NCI-H2029 (cell line): Measurements from ENCODE around the gene BRD7.

Source experiments
- DNase-seq: peaks from one replicate; lab custom pipeline; 2025; lab: John Stamatoyannopoulos, UW

Gene BRD7

DNA sequence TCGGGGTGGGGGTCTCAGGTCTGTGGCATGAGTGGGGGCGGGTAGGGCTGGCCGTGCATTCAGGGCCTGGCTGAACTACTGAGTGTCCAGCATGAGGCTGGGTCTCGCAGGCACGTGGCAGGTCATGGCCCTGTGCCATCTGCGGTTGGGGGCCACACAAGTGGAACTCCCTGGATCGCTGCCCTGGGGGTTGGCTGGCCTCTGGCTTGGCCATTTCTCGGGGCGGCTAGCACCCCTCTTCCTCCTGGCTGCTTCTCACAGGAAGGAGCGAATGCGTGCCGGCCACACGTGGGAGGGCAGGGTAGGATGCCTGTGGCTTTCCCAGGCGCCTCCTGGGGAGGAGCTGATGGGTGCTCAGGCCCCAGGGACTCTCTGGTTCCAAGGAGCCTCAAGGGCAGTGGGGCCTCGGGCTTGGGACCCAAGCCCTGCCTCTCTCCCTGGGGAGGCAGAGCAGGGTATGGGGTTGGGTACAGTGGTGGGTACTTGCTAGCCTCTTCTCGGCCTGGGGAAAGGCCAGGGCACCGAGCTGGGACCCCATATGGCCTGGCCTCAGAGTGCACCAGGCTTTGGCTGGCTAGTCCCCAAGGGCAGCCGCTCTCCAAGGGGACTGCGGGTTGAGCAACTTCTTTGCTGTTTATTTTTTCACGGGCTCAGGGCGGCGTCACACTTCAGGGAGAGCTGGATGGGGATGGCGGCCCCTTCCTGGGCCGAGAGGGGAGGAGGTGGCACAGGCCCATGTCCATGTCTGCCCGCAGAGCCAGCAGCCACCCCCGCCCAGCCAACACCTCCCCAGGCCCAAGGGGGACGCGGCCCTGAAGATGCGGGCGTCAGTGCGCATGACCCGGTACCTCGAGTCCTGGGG, 65.0 kb downstream of the BRD7 start:
- no peak for DNase-seq

DNA sequence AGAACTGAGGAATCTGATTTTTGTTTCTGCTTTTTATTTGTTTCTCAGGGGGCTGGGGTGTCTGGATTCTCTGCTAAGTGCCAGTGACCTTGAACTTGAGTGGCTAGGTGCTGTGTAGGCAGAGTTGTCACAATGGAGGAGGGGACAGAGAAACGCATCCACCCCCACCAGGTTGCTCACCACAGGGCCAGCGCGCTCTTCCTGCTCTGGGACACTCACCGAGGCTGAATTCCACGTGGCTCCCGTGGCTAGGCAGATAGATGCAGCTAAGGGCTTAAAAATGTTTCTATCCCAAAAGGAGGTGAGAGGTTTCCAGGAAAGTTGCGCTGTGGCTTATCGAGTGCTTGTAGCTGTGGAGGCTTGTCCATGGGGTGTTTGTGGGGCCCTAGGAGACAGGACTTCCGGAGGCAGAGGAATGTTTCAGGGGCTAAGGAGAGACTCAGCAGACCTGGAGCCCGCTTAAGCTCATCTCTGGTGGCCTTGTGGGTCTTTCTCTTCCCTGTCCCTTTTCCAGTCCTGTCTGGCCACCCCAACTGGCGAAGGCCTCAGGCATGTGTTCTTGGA, 65.7 kb downstream of the BRD7 start:
- no peak for DNase-seq

DNA sequence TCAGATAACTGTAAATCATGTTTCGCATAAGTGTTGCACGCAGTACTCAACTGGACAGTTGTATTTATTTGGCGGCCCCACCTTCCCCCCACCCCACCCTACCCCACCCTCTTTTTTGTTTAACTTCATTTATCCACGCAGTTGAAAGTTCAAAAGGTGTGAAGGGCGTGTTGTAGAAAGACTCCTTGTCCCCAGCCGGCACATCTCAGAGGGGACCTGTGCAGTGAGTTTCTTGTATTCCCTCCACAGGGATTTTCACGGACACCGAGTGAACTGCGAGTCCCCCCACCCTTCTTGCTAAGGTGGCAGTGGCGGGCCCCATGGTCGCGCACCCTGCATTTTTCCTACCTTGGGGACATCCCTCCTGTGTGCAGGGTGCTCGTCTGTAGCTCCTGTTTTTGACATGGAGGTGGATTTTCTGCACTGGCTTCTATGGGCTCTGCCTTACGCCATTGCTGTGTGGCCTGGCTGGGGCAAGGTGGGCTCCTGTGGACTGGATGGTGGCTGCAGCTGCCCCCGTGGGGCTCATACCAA, 66.2 kb downstream of the BRD7 start:
- DNase-seq: no peak

DNA sequence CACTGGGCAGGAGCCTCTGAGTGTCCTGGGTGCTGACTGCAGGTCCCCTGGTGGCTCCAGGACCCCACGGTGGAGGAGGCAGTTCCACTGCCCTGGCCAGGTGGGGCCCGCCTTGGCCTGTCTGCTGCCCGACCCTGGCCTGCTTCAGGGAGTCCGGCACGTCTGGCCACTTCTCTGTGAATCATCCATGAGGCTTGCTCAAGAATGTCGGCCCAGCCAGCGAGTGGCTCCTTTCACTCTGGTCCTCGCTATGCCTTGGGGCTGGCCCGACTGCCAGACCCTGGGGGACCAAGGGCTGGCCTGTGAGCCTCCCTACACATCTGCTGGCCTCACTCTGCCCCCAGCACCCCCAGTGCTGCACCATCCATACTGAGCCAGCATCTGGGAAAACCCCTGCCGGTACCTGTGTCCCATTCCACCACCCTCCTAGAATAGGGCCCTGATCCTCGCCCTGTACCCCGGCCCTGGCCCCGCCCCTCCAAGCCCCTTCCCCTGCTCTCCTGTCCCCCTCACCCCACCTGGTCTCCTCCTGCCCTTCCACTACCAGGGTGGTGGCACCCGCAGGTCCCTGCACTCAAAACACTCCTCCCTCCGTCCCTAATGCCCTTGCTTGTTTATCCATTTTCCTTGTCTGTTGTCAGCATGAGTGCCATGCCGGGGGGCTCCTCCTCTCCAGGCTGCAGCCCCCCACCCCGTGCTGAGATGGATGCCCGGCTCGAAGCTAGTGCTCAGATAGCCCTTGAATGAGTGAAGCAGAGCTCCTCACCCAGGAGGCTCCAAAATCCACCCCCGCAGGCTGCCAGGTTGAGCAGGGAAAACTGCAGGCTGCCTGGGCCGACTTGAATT, 66.9 kb downstream of the BRD7 start:
- DNase-seq: no peak

DNA sequence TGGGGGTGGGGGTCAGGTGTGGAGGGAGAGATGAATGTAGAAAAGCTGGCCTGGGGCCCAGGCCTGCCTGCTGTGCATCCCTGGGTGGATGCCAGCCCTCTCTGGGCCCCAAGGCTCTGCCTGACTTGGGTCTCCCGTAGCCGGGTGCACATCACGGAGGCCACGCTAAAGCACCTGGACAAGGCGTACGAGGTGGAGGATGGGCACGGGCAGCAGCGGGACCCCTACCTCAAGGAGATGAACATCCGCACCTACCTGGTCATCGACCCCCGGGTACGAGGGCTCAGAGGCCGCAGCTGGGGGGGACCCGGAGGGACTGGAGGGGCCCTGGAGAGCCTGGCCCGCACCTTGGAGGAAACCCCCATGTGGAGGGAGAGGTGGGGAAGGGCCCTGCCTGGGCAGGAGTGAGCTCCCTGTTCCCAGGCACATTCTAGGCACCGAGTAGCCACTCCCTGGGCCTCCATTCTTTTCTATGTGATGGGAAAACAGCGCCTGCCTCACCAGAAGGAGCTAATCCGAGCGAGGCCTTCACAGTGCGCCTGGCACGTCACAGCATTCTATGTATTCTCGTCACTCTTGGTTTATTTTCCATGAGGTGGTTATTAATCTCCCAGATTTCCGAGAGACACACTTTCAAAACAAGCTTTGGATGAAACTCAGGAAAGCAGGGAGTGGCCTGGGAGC, 67.7 kb downstream of the BRD7 start:
- no peak for DNase-seq

DNA sequence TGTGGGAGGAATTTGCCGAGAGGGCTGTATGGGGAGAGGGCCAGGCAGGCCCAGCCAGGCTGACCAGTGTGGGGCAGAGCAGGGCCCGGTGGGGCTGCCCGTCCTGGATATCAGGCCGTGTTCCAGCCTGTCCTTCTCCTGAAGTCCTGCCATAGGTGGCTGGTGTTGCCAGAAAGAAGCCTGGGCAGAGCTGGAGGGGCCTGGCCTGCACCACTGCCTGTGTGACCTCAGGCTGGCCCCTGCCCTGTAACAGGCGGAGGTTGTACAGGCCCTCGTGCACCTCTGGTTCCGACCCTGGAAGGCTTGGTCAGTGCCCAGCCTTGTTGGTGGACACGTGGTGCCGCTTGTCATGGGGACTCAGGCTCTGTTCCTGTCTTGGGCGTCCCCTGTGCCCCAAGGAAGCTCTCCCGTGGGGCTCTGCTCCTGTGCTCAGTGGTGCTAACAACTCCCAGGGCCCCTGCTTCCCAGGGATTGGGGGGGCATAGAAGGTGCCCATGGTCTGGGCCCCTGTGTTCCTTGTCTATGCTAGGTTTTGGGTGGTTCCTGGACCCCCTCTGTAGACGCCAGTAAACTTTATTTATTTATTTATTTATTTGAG, 69.2 kb downstream of the BRD7 start:
- no peak for DNase-seq

DNA sequence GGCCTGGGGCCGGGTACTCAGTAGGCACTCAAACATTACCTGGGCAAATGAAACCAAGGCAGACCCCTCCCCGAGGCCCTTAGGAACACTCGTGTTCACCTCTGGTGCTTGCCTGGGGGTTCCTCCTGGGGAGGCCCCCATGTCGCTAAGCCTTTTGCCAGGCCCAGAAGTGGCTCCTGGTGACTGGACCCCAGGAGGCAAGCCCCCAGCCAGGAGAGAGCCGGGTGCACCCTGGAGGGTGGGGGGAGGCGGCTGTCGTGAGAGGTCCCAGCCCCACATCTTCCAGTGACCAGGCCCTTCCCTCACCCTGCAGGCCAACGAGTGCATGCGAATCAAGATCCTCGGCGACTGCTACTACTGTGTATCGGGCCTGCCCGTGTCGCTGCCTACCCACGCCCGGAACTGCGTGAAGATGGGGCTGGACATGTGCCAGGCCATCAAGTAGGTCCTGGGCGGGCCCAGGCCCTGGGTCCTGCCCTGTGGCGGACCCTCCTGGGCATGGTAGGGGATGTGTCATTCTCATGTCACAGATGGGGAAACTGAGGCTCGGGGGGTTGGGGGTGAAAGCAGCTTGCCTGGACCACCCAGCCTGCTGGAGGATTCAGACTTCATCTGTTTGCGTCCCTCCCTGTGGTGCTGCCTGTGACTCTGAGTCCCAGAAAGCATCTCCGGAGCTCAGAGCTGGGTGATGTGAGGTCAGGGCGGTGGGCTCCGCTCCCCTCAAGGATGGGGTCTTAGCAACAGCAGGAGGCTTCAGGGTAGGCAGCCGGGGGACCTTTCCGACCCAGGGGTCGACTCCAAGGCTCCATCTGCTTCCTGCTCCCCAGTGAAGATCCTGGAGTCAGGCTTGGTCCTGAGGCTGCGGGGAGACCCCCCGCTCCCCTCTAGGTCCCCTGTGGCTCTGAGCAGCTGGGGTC, 69.9 kb downstream of the BRD7 start:
- no peak for DNase-seq

DNA sequence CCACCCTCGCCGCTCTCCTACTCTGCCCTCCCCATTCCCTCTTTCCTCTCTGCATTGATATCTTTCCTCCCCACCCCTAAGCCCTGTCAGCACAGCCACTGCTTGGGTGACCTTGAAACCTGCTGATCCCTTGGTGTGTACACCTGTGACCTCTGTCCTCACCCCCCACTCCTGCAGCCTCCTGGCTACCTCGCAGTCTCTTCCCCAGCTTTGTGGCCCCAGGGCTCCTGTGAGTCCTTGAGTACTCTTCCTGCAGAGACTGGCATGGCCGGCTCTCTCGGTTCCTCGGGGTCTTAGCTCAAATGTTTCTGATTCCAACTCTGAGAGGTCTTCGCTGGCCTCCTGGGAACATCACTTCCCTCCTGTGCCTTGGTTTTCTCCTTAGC, 70.7 kb downstream of the BRD7 start:
- DNase-seq: no peak

DNA sequence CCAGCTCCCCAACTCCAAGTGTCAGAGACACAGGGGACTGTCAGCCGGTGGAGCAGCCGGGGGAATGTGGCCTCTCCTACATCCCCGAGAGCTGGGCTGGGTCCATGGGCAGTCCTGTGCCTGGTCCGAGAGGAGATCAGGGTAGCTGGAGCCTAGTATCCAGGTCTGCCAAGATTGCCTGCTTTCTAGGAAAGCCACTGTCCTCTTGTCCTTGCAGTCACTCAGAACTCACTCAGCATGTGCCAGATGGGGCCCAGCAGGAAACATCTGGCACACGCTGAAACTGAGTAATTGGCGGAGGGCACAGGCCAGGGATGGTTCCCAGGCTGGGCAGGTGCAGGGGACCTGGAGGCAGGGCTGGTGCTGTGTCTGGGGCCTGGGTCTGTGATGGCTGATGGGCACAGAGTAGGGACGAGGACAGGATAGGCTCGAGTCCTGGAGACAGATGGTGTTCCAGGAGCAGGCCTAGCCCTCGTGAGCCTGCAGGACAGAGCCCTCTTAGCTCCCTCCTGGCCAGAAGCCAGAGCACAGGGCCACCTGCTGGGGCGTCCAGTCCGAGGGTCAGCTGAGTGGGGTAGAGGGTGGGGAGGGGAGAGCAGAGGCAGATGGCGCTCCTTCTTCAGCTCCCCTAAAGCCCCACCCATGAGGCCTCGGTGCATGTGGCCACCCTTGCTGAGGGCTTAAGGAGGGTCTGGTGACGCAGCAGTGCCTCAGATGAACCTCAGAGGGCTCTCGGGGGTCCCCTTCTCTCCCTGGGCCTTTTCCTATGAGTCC, 71.3 kb downstream of the BRD7 start:
- DNase-seq: no peak

DNA sequence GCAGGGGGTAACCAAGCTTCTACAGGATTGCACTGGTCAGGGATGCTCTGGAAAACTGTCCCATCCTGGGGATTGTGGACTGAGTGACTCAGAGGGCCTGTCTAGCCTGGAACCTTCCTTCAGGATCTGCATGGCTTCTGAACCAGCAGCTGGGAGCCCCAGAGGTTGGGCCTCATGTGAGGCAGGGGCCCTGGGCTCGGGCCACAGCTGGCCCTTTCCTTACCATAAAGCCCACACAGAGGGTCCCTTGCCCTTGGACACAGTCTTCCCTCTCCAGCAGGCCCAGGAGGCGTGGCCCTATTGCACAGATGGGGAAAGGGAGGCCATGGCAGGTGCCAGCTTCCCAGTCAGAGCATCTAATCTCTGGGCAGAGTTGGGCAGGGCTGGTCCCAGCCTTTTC, 72.0 kb downstream of the BRD7 start:
- no peak for DNase-seq

DNA sequence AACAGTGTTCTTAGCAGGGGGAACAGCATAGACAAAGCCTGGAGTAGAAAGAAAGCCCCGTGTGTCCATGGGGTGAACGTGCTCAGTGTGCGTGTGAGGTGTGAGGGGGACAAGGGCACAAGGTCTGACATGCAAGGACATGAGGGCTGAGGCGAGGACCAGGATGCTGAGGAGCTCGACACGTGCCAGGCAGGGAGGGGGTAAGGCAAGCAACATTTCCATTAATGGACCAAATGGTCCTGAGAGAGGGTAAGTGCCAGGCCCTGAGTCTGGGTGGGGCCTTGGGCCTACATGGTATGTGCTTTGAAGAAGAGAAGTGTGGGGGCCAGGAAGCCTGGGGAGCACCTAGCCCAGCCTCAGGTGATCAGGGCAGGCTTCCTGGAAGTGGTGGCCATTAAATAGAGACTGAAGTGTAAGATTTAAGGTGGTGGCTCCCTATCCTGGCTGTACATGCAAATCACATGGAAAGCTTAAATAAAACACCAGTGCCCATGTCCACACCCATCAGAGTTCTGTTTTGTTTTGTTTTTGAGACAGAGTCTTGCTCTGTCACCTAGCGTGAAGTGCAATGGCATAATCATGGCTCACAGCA, 73.2 kb downstream of the BRD7 start:
- DNase-seq: no peak

DNA sequence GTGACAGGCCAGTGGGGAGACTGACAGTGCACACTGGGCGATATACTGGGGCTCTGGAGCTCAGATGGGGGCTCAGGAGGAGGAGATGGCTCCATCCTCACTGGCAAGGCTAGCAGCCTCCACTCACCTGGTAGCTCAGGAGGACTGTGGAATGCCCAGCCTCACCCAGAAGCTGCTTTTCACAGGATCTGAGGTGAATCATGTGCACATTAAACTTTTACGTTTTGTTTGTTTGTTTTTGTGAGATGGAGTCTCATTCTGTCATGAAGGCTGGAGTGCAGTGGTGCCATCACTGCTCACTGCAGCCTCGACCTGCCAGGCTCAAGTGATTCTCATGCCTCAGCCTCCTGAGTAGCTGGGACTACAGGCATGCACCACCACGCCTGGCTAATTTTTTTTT, 73.8 kb downstream of the BRD7 start:
- DNase-seq: no peak

DNA sequence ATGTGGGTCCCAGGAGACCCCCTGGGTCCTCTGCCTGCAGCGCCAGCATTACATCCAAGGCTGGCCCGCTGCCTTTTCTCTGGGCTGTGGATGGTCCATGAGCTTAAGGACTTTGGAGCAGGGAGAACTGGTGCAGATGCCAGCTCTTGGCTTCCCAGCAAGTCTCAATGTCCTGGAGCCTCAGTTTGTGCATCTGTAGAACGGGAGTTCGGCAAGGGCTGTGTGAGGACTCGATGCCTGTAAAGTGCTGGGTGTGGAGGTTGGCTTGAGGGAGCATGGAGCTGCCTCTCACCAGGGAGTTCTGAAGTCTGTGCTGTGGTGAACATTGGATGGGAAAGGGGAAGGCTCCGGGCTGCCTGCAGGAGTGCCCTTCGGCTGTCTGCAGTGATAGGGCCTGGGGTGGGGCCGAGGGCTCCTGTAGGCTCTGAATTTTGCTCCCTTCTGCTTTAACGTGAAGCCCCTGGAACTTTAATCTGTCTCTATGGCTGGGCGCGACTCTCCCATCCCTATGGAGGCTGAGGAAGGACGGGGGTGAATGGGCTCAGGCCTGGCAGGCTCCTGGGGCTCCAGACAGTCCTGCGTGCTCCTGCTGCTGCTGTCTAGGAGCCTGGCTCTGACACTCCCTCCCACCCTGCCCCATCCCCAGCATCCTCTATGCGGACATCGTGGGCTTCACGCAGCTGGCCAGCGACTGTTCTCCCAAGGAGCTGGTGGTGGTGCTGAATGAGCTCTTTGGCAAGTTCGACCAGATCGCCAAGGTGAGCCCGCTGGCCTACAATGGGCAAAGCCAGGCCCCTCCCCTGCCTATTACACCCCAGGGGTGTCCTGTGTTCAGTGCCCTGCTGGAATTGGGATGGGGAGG, 74.6 kb downstream of the BRD7 start:
- DNase-seq: no peak

DNA sequence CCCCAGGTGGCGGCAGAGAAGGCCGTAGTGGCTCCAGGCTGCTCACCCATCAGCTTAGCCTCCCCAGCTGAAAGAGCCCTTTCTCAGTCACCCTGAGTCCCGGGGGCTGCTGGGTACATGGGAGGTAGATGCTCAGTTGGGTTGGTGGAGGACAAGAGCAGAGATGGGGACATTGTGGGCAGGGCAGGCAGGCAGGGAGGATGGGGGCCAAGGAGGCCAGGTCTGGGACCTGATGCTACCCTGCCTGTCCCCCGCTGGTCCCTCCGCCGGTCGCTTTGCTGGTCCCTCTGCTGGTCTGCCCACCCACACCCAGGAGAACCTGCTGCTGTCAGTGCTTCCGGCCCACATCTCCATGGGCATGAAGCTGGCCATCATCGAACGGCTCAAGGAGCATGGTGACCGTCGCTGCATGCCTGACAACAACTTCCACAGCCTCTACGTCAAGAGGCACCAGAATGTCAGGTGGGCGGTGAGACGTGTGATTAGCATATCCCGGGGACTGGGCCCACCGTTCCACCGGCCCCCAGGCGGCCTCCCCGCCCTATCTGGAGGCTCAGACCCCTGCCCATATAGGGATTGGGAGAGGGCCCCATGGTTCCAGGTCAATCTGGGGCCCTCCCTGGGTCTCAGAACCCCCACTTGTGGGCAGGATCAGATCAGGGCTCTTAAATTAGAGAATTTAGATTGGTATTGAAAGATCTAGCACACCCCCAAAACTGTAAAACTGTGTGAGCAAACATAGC, 75.6 kb downstream of the BRD7 start:
- no peak for DNase-seq

DNA sequence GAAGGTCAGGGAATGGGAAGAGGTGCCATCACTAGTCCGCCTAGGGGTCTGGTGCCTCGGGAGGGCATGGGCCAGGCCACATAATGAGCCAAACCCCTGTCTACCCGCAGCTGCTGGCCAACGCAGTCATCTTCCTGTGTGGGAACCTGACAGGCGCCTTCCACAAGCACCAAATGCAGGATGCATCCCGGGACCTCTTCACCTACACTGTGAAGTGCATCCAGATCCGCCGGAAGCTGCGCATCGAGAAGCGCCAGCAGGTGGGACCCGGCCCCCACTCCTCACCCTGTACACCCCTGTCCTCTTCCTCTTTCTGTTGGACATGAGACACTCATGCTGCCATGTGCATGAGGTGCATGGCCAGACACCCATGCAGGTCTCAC, 76.2 kb downstream of the BRD7 start:
- DNase-seq: no peak

DNA sequence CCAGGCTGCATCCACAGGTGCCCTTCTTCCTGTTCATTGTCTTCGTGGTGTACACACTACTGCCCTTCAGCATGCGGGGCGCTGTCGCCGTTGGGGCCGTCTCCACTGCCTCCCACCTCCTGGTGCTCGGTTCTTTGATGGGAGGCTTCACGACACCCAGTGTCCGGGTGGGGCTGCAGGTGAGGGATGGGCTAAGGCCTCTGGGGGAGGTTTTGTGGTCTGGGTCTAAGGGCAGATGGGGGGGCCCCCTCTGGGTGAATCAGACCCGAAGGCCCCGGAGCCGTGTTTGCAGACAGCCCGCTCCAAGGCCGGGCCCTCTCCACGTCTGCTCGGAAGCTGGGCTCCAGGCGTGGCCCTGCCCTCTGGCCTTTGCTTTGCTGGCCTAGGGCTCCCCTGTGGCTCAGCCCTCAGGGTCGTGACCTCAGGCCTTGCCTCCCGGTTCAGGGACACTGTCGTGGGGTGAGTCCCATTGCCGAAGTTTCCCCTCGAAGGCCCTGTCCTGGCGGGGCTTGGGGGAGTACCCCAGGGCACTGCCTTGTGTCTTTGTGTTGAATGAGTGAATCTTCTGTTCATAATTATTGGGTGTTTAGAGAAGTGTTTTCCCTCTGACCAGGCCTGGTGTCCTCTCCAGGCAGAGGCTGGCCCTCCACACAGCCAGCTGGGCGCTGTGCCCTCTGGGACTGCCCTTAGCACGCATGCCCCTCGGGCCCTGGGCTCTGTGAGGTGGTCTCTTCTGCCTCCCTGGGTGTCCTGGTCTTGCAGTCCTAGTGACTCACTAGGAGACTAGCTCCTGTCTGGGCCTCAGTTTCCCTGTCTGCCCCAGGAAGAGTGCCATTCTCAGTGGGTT, 76.8 kb downstream of the BRD7 start:
- no peak for DNase-seq

DNA sequence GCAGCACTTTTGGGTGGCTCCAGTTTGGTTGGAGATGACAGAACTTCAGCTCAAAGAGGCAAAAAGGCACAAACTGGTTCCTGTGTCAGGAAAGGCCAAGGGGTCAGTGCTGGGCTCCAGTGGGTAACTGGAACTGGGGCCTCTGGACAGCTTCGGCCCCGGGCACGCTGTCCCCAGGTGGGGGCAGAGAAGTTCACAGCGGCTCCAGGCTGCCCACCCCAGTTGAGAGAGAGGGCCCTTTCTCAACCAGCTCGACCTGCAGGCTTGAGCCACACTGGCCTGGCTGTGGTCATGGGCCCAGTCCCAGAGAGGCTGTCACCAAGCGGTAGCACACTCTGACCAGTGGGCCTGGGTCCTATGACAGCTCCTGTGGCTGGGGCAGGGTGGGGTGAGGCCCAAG, 77.9 kb downstream of the BRD7 start:
- no peak for DNase-seq
